Left lung (tissue), 10 donors: ENCODE measurements around the gene EYA2. TPM values are rescaled to one million over a fixed set of nuclear protein-coding genes. Genes with fewer than 3 reads are reported as not detected.
A peak's percentile ranks its signal among the peaks of the same experiment; 100 is the strongest.

Experiments
- ATAC-seq: fragments of 200-7000 bp; cut with Tn5 transposase; one replicate; pipeline ENCODE4 v1.9.1; 2020; ENCODE audit warnings: moderate library complexity
- DNase-seq, 4 donors: peaks; one replicate each; pipeline ENCODE4 v3.0.0-alpha.2; 2013 to 2020
- H3K27ac ChIP-seq, 2 donors: fragments of 200-600 bp; sonication (generic) in 1 of 2; one replicate each; pipeline versions ENCODE4 v1.5.0 to v1.8.0; 2020 to 2021
- H3K27me3 ChIP-seq, 2 donors: fragments of 200-600 bp; sonication (generic) in 1 of 2; one replicate each; pipeline versions ENCODE4 v1.5.0 to v1.8.0; 2020 to 2021
- H3K36me3 ChIP-seq, 2 donors: fragments of 200-600 bp; sonication (generic) in 1 of 2; one replicate each; pipeline versions ENCODE4 v1.5.0 to v1.8.0; 2020 to 2021
- H3K4me1 ChIP-seq, 2 donors: fragments of 200-600 bp; one replicate each; pipeline ENCODE4 v1.8.0; 2021
- H3K4me3 ChIP-seq, 2 donors: fragments of 200-600 bp; sonication (generic) in 1 of 2; one replicate each; pipeline versions ENCODE4 v1.5.0 to v1.8.0; 2020 to 2021; ENCODE audit warnings: mild to moderate bottlenecking in 1 of 2
- H3K9me3 ChIP-seq, 2 donors: fragments of 200-600 bp; sonication (generic) in 1 of 2; one replicate each; pipeline versions ENCODE4 v1.5.0 to v1.8.0; 2020 to 2021
- CTCF ChIP-seq, 2 donors: fragments of 200-600 bp; sonication (generic) in 1 of 2; IDR thresholded peaks; one replicate each; pipeline versions ENCODE4 v1.5.0 to v1.8.0; 2021; ENCODE audit warnings: antibody characterized with exemption in 2 of 2
- intact Hi-C, 2 donors: fragments of 100-400 bp; cut with DNase I; formaldehyde crosslinking; loops; one replicate each; pipeline versions ENCODE4 v1.11.2 to v1.14.2; 2022
- polyA plus RNA-seq, 6 donors: library from polyadenylated mRNA; unstranded; fragments of 120-200 nt; gene quantifications; one replicate each; pipeline ENCODE4 v1.2.1, GENCODE V29; 2013; ENCODE audit not compliant: insufficient read length in 6 of 6
- total RNA-seq, 2 donors: library from RNA; stranded (reverse); fragmentation: NEBNext Ultra II Directional; extraction: Animal tissue kit (Norgen Biotek cat#: 25700); gene quantifications; one replicate each; pipeline ENCODE4 v1.2.1, GENCODE V29; 2021
- donor health status: DM: no; HTN: yes; CAD: no.
- donor health status: DM: no; HTN: no; CAD: no.

The EYA2 gene
- total and polyA plus RNA-seq, 8 donors: 0.77 to 2.3 (median 1.2) TPM

GRCh38 chr20:47125758-47126591 lies 231.3 kb downstream of the EYA2 start:
- no peaks in the 10 kb centered on the region for H3K36me3 ChIP-seq
- peak in 1 of 4 donors; percentile 63 for DNase-seq
- intact Hi-C loops: no loop called here
- H3K9me3 ChIP-seq: no peaks in the 10 kb centered on the region
- TF ChIP-seq CTCF (IDR thresholded peaks at IDR 0.05): no peak
- H3K27me3 ChIP-seq: peaks cover 0 to 5% of the 10 kb centered on the region in 2 donors
- peaks cover 8 to 16% of the 10 kb centered on the region in 2 donors for H3K4me1 ChIP-seq
- peak; percentile 21 for ATAC-seq
- no peak overlapping the region for H3K4me3 ChIP-seq
- peak overlapping the region; percentile 54 to 89 for H3K27ac ChIP-seq

GRCh38 chr20:47126709-47127108 lies 232.1 kb downstream of the EYA2 start:
- H3K4me1 ChIP-seq: peaks cover 8 to 16% of the 10 kb centered on the region in 2 donors
- intact Hi-C loops: no loop called here

GRCh38 chr20:47127546-47127945 lies 232.9 kb downstream of the EYA2 start:
- H3K4me3 ChIP-seq: no peak overlapping the region
- no peaks in the 10 kb centered on the region for H3K9me3 ChIP-seq
- H3K4me1 ChIP-seq: peaks cover 8 to 16% of the 10 kb centered on the region in 2 donors
- no peak for ATAC-seq
- no peak overlapping the region for H3K27ac ChIP-seq
- intact Hi-C loops: no loop called here
- no peaks in the 10 kb centered on the region for H3K36me3 ChIP-seq
- no peak for DNase-seq
- no peak for TF ChIP-seq CTCF (IDR thresholded peaks at IDR 0.05)
- peaks cover 0 to 5% of the 10 kb centered on the region in 2 donors for H3K27me3 ChIP-seq

More at GRCh38 chr20:47126709-47127108, 232.1 kb downstream of the EYA2 start:
- peaks cover 0 to 5% of the 10 kb centered on the region in 2 donors for H3K27me3 ChIP-seq
- TF ChIP-seq CTCF (IDR thresholded peaks at IDR 0.05): no peak
- H3K27ac ChIP-seq: no peak overlapping the region
- ATAC-seq: no peak
- H3K4me3 ChIP-seq: no peak overlapping the region
- H3K36me3 ChIP-seq: no peaks in the 10 kb centered on the region
- DNase-seq: no peak
- no peaks in the 10 kb centered on the region for H3K9me3 ChIP-seq

GRCh38 chr20:47127999-47128398 lies 233.4 kb downstream of the EYA2 start:
- H3K27me3 ChIP-seq: peaks cover 0 to 5% of the 10 kb centered on the region in 2 donors
- TF ChIP-seq CTCF (IDR thresholded peaks at IDR 0.05): no peak
- H3K4me1 ChIP-seq: peaks cover 8 to 16% of the 10 kb centered on the region in 2 donors
- no peak for ATAC-seq
- no peak overlapping the region for H3K4me3 ChIP-seq
- no peaks in the 10 kb centered on the region for H3K36me3 ChIP-seq
- H3K9me3 ChIP-seq: no peaks in the 10 kb centered on the region
- DNase-seq: no peak
- no peak overlapping the region for H3K27ac ChIP-seq
- intact Hi-C loops: no loop called here

- peaks cover 0 to 5% of the 10 kb centered on the region in 2 donors for H3K27me3 ChIP-seq
- ATAC-seq (no peak), DNase-seq (no peak)
- H3K9me3 ChIP-seq: no peaks in the 10 kb centered on the region
- intact Hi-C loops: no loop called here
- peaks cover 8 to 10% of the 10 kb centered on the region in 2 donors for H3K4me1 ChIP-seq
- no peak for TF ChIP-seq CTCF (IDR thresholded peaks at IDR 0.05)
- no peak overlapping the region for H3K27ac ChIP-seq
- H3K4me3 ChIP-seq: no peak overlapping the region
- H3K36me3 ChIP-seq: no peaks in the 10 kb centered on the region
These were observed 234.7 kb downstream of the EYA2 start for GRCh38 chr20:47129306-47129705.
